ENCODE measurements around the gene PAQR5. TPM values are rescaled to one million over a fixed set of nuclear protein-coding genes. Genes with fewer than 3 reads are reported as not detected.

PAQR5 gene
- total and polyA plus RNA-seq, 2 donors from 2014 or later, result 32.7 to 51.3 TPM

- Histone ChIP-seq H3K4me1 (ENCODE audit: control insufficient read depth in 2 of 3, insufficient read depth in 2 of 3, low read depth in 1 of 3, low read length in 3 of 3) (peaks cover 3 to 19% (median 14%) of the 10 kb centered on the region in 3 donors), H3K4me3 (ENCODE audit: low read length in 3 of 3) (no peak overlapping the region), H3K27ac (ENCODE audit: low read depth in 2 of 2, low read length in 2 of 2) (no peak overlapping the region), H3K36me3 (ENCODE audit: control insufficient read depth in 2 of 3, insufficient read depth in 3 of 3, low read length in 3 of 3) (peaks cover 0 to 1% (median 0%) of the 10 kb centered on the region in 3 donors), H3K9me3 (ENCODE audit: control insufficient read depth in 2 of 3, insufficient read depth in 1 of 3, low read length in 3 of 3) (no peaks in the 10 kb centered on the region), H3K9ac (ENCODE audit: low read length in 3 of 3) (no peak overlapping the region), H3K27me3 (ENCODE audit: control insufficient read depth, insufficient read depth, low read length) (no peaks in the 10 kb centered on the region)
- TF ChIP-seq, protein P1, sequence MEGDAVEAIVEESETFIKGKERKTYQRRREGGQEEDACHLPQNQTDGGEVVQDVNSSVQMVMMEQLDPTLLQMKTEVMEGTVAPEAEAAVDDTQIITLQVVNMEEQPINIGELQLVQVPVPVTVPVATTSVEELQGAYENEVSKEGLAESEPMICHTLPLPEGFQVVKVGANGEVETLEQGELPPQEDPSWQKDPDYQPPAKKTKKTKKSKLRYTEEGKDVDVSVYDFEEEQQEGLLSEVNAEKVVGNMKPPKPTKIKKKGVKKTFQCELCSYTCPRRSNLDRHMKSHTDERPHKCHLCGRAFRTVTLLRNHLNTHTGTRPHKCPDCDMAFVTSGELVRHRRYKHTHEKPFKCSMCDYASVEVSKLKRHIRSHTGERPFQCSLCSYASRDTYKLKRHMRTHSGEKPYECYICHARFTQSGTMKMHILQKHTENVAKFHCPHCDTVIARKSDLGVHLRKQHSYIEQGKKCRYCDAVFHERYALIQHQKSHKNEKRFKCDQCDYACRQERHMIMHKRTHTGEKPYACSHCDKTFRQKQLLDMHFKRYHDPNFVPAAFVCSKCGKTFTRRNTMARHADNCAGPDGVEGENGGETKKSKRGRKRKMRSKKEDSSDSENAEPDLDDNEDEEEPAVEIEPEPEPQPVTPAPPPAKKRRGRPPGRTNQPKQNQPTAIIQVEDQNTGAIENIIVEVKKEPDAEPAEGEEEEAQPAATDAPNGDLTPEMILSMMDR (IDR thresholded peaks at IDR 0.05; ENCODE audit: borderline replicate concordance, extremely low read depth, insufficient read depth), result no peak
- FAIRE-seq (no peak), DNase-seq (no peak)
- intact Hi-C loops (cut with DNase I), result no loop called here
Observed at GRCh38 chr15:69375151-69375790, 76.6 kb downstream of the PAQR5 start.

GRCh38 chr15:69377216-69377970 lies 78.7 kb downstream of the PAQR5 start:
- Histone ChIP-seq H3K27ac (ENCODE audit: low read depth in 2 of 2, low read length in 2 of 2) (peak overlapping the region in 1 of 2 donors; percentile 17), H3K9me3 (ENCODE audit: control insufficient read depth in 2 of 3, insufficient read depth in 1 of 3, low read length in 3 of 3) (no peaks in the 10 kb centered on the region), H3K4me3 (ENCODE audit: low read length in 3 of 3) (no peak overlapping the region), H3K27me3 (ENCODE audit: control insufficient read depth, insufficient read depth, low read length) (no peaks in the 10 kb centered on the region), H3K36me3 (ENCODE audit: control insufficient read depth in 2 of 3, insufficient read depth in 3 of 3, low read length in 3 of 3) (peaks cover 0 to 9% (median 6%) of the 10 kb centered on the region in 3 donors), H3K4me1 (ENCODE audit: control insufficient read depth in 2 of 3, insufficient read depth in 2 of 3, low read depth in 1 of 3, low read length in 3 of 3) (peaks cover 3 to 19% (median 18%) of the 10 kb centered on the region in 3 donors), H3K9ac (ENCODE audit: low read length in 3 of 3) (peak overlapping the region in 1 of 3 donors; percentile 23)
- intact Hi-C loops (cut with DNase I), result no loop called here
- peak in 4 of 5 donors; percentile 37 to 87 (median 76) for DNase-seq
- TF ChIP-seq, protein P1 (IDR thresholded peaks at IDR 0.05; ENCODE audit: borderline replicate concordance, extremely low read depth, insufficient read depth), result no peak
- no peak for FAIRE-seq

DNA sequence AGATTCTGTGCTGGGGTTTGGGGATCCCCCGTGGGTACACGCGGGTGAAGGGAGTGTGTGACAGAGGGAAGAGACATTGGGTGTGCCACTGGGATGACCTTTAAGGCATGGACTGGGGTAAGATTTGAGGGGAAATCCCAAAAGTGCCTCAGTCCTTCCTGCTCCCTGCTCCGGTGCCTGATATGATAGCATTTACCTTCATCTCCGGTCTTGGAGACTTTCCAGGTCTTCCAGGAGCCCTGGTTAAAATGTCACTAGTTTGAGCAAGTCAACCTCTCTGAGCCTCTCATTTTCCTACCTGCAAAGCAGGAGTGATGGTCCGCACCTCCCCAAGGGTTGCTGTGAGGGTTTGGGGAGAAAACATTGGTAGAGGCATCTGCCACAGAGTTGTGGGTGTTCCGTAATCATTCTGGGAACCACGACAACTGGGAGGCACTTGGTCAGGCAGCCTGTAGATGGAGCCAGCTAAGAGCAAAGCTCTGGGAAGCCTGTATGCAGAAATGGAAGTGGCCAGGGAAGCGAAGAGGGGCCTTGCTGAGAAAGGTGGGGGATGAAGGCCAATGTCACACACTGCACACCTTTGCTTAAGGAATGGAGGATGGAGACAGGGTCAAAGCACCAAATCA lies 81.5 kb downstream of the PAQR5 start:
- DNase-seq, result no peak
- Histone ChIP-seq H3K36me3 (ENCODE audit: control insufficient read depth in 2 of 3, insufficient read depth in 3 of 3, low read length in 3 of 3) (peaks cover 0 to 17% (median 6%) of the 10 kb centered on the region in 3 donors), H3K4me3 (ENCODE audit: low read length in 3 of 3) (no peak overlapping the region), H3K27me3 (ENCODE audit: control insufficient read depth, insufficient read depth, low read length) (no peaks in the 10 kb centered on the region), H3K9me3 (ENCODE audit: control insufficient read depth in 2 of 3, insufficient read depth in 1 of 3, low read length in 3 of 3) (no peaks in the 10 kb centered on the region), H3K27ac (ENCODE audit: low read depth in 2 of 2, low read length in 2 of 2) (no peak overlapping the region), H3K9ac (ENCODE audit: low read length in 3 of 3) (no peak overlapping the region), H3K4me1 (ENCODE audit: control insufficient read depth in 2 of 3, insufficient read depth in 2 of 3, low read depth in 1 of 3, low read length in 3 of 3) (peaks cover 3 to 19% (median 16%) of the 10 kb centered on the region in 3 donors)
- FAIRE-seq, result no peak
- TF ChIP-seq, protein P1 (IDR thresholded peaks at IDR 0.05; ENCODE audit: borderline replicate concordance, extremely low read depth, insufficient read depth), result no peak
- intact Hi-C loops (cut with DNase I), result no loop called here
